Mucosa of rectum (tissue), 2 donors: ENCODE results near the gene VGLL4.
"Not testable (repeated sequence)": the region's sequence is repeated elsewhere in the genome, so short reads cannot be mapped to it uniquely, and the experiment has no call there.

Source experiments
- H3K27ac ChIP-seq, 2 donors: one replicate each; pipeline ENCODE4 v1.7.0; 2013; ENCODE audit warnings: inconsistent platforms in 2 of 2, low read depth in 2 of 2, low read length in 2 of 2
- H3K27me3 ChIP-seq, 2 donors: one replicate each; pipeline ENCODE4 v1.7.0; 2013; ENCODE audit warnings: low read length in 2 of 2; ENCODE audit not compliant: control insufficient read depth in 2 of 2, insufficient read depth in 2 of 2
- H3K36me3 ChIP-seq, 2 donors: one replicate each; pipeline ENCODE4 v1.7.0; 2013; ENCODE audit warnings: low read length in 2 of 2; ENCODE audit not compliant: control insufficient read depth in 2 of 2, insufficient read depth in 2 of 2
- H3K4me1 ChIP-seq, 2 donors: one replicate each; pipeline ENCODE4 v1.7.0; 2013; ENCODE audit warnings: low read length in 2 of 2, mild to moderate bottlenecking in 1 of 2; ENCODE audit not compliant: control insufficient read depth in 2 of 2, insufficient read depth in 2 of 2
- H3K4me3 ChIP-seq, 2 donors: one replicate each; pipeline ENCODE4 v1.7.0; 2013; ENCODE audit warnings: low read length in 2 of 2
- H3K9ac ChIP-seq, 2 donors: one replicate each; pipeline ENCODE4 v1.7.0; 2013; ENCODE audit warnings: low read length in 2 of 2, low read depth in 1 of 2, mild to moderate bottlenecking in 1 of 2
- H3K9me3 ChIP-seq, 2 donors: one replicate each; pipeline ENCODE4 v1.7.0; 2013; ENCODE audit warnings: low read length in 2 of 2; ENCODE audit not compliant: control insufficient read depth in 2 of 2
- donor health status: healthy.
- donor health status: Normal muscosa, but diverticular disease.

VGLL4 gene

GRCh38 chr3:11522953-11523571, 120.7 kb downstream of the VGLL4 start:
- Histone ChIP-seq H3K4me1 (no peaks in the 10 kb centered on the region), H3K27me3 (no peaks in the 10 kb centered on the region), H3K27ac (no peak overlapping the region), H3K9me3 (no peaks in the 10 kb centered on the region), H3K36me3 (no peaks in the 10 kb centered on the region), H3K4me3 (no peak overlapping the region), H3K9ac (no peak overlapping the region)

GRCh38 chr3:11522398-11522715, 121.4 kb downstream of the VGLL4 start:
- Histone ChIP-seq H3K36me3 (no peaks in the 10 kb centered on the region), H3K27ac (no peak overlapping the region), H3K4me1 (no peaks in the 10 kb centered on the region), H3K27me3 (no peaks in the 10 kb centered on the region), H3K4me3 (no peak overlapping the region), H3K9ac (no peak overlapping the region), H3K9me3 (no peaks in the 10 kb centered on the region)

- Histone ChIP-seq H3K9ac (no peak overlapping the region), H3K27me3 (no peaks in the 10 kb centered on the region), H3K27ac (no peak overlapping the region), H3K36me3 (no peaks in the 10 kb centered on the region), H3K4me1 (no peaks in the 10 kb centered on the region), H3K4me3 (no peak overlapping the region), H3K9me3 (no peaks in the 10 kb centered on the region)
Observed at GRCh38 chr3:11521167-11521566, 122.5 kb downstream of the VGLL4 start.

- no peak overlapping the region for H3K27ac ChIP-seq
- no peaks in the 10 kb centered on the region for H3K4me1 ChIP-seq
- H3K9ac ChIP-seq: no peak overlapping the region
- no peaks in the 10 kb centered on the region for H3K9me3 ChIP-seq
- H3K4me3 ChIP-seq: no peak overlapping the region
- no peaks in the 10 kb centered on the region for H3K27me3 ChIP-seq
- no peaks in the 10 kb centered on the region for H3K36me3 ChIP-seq
Observed at GRCh38 chr3:11517601-11518000, 126.1 kb downstream of the VGLL4 start.

- no peak overlapping the region for H3K4me3 ChIP-seq
- no peaks in the 10 kb centered on the region for H3K27me3 ChIP-seq
- no peak overlapping the region for H3K27ac ChIP-seq
- no peaks in the 10 kb centered on the region for H3K9me3 ChIP-seq
- H3K4me1 ChIP-seq: peaks cover 11% of the 10 kb centered on the region in 2 donors
- H3K9ac ChIP-seq: no peak overlapping the region
- no peaks in the 10 kb centered on the region for H3K36me3 ChIP-seq
Observed at GRCh38 chr3:11514191-11514821, 129.4 kb downstream of the VGLL4 start.

- no peak overlapping the region for H3K4me3 ChIP-seq
- peaks cover 13 to 15% of the 10 kb centered on the region in 2 donors for H3K4me1 ChIP-seq
- no peaks in the 10 kb centered on the region for H3K27me3 ChIP-seq
- H3K9ac ChIP-seq: no peak overlapping the region
- H3K27ac ChIP-seq: no peak overlapping the region
- H3K9me3 ChIP-seq: no peaks in the 10 kb centered on the region
- no peaks in the 10 kb centered on the region for H3K36me3 ChIP-seq
Observed at GRCh38 chr3:11513817-11514135, 129.9 kb downstream of the VGLL4 start.

- not testable (repeated sequence) for H3K9me3 ChIP-seq, H3K36me3 ChIP-seq, H3K4me3 ChIP-seq, H3K27me3 ChIP-seq, H3K27ac ChIP-seq, H3K9ac ChIP-seq
- H3K4me1 ChIP-seq: peaks cover 18 to 20% of the 10 kb centered on the region in 2 donors
Observed at GRCh38 chr3:11513125-11513816, 130.4 kb downstream of the VGLL4 start.

GRCh38 chr3:11511606-11512005, 132.1 kb downstream of the VGLL4 start:
- H3K9me3 ChIP-seq, H3K9ac ChIP-seq, H3K27ac ChIP-seq, H3K27me3 ChIP-seq, H3K36me3 ChIP-seq, H3K4me3 ChIP-seq: not testable (repeated sequence)
- H3K4me1 ChIP-seq: peaks cover 18 to 20% of the 10 kb centered on the region in 2 donors

GRCh38 chr3:11510356-11510755, 133.4 kb downstream of the VGLL4 start:
- no peak overlapping the region for H3K9ac ChIP-seq
- no peaks in the 10 kb centered on the region for H3K27me3 ChIP-seq
- H3K9me3 ChIP-seq: no peaks in the 10 kb centered on the region
- H3K36me3 ChIP-seq: no peaks in the 10 kb centered on the region
- H3K4me1 ChIP-seq: peaks cover 18 to 20% of the 10 kb centered on the region in 2 donors
- H3K4me3 ChIP-seq: no peak overlapping the region
- H3K27ac ChIP-seq: peak overlapping the region; percentile 43 to 48

GRCh38 chr3:11510001-11510340, 133.7 kb downstream of the VGLL4 start:
- peak overlapping the region; percentile 43 to 48 for H3K27ac ChIP-seq
- peaks cover 18 to 20% of the 10 kb centered on the region in 2 donors for H3K4me1 ChIP-seq

More at GRCh38 chr3:11510001-11510340, 133.7 kb downstream of the VGLL4 start:
- H3K4me3 ChIP-seq: no peak overlapping the region
- no peak overlapping the region for H3K9ac ChIP-seq
- no peaks in the 10 kb centered on the region for H3K27me3 ChIP-seq
- H3K9me3 ChIP-seq: no peaks in the 10 kb centered on the region
- no peaks in the 10 kb centered on the region for H3K36me3 ChIP-seq
